Stimulated activated CD4-positive, alpha-beta T cell treated with anti-CD3 and anti-CD28 coated beads, Interleukin-2, amount 100 ng/mL, for 48 hours (primary cell): Measurements from ENCODE around the gene RS1.

Experiments
- DNase-seq, 2 donors: peaks; one replicate each; pipeline ENCODE4 v3.0.0-alpha.2; 2020

The RS1 gene

DNA sequence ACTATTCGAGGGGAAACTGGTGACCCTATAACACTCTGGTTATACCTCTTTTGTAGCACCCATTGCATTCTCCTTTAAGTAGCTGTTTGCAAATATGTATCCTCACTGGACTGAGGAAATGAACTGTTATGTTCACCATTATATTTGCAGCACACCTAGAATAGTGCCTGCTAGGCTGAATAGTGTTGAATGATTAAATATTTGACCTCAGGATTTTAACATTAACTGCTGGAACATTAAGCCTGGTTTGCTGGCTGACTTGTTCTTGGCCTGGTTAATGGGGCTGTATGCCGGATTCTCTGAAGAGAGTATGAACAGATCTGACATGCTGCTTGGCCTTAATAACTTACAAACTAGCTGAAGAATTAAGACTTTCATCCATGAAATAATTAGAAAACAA is 80.1 kb downstream of the RS1 start:
- DNase-seq, result no peak
